Muscle of back (tissue), 11 donors: ENCODE data around the gene ACP7. TPM values are rescaled to one million over a fixed set of nuclear protein-coding genes. Genes with fewer than 3 reads are reported as not detected.

Experiments
- DNase-seq, 3 donors: peaks; one replicate each; pipeline versions ENCODE4 v3.0.0 to v3.0.0-alpha.2; 2013
- polyA plus RNA-seq, 10 donors: library from polyadenylated mRNA; unstranded; fragments of 120-200 nt; gene quantifications; one replicate each; pipeline ENCODE4 v1.2.1, GENCODE V29; 2013; ENCODE audit not compliant: insufficient read length in 10 of 10

Gene ACP7
- polyA plus RNA-seq, 10 donors: 0.08 to 0.23 (median 0.13) TPM; not detected in 2

GRCh38 chr19:39146686-39147450, 62.7 kb downstream of the ACP7 start:
- no peak for DNase-seq

GRCh38 chr19:39147480-39147879, 63.3 kb downstream of the ACP7 start:
- no peak for DNase-seq

- no peak for DNase-seq
Measured at GRCh38 chr19:39148939-39149529, 64.9 kb downstream of the ACP7 start.

GRCh38 chr19:39150235-39150634, 66.1 kb downstream of the ACP7 start:
- DNase-seq: no peak

- DNase-seq: no peak
Measured at GRCh38 chr19:39150807-39151600, 66.8 kb downstream of the ACP7 start.

GRCh38 chr19:39152066-39152465, 67.9 kb downstream of the ACP7 start:
- DNase-seq: no peak

GRCh38 chr19:39154100-39154628, 70.0 kb downstream of the ACP7 start:
- no peak for DNase-seq

GRCh38 chr19:39154629-39155100, 70.5 kb downstream of the ACP7 start:
- DNase-seq: peak in 1 of 3 donors; percentile 48

GRCh38 chr19:39155114-39155700, 71.0 kb downstream of the ACP7 start:
- no peak for DNase-seq

GRCh38 chr19:39155741-39156140, 71.6 kb downstream of the ACP7 start:
- no peak for DNase-seq

GRCh38 chr19:39156326-39157230, 72.4 kb downstream of the ACP7 start:
- DNase-seq: peak in 1 of 3 donors; percentile 42

- no peak for DNase-seq
Measured at GRCh38 chr19:39157275-39157996, 73.3 kb downstream of the ACP7 start.

GRCh38 chr19:39157997-39158389, 73.8 kb downstream of the ACP7 start:
- no peak for DNase-seq

- DNase-seq: no peak
Measured at GRCh38 chr19:39158646-39159260, 74.6 kb downstream of the ACP7 start.

- DNase-seq: peak in 2 of 3 donors; percentile 63 to 69
Measured at GRCh38 chr19:39160523-39160861, 76.3 kb downstream of the ACP7 start.
